NB4 (cell line): ENCODE results near the gene BRAT1.

Experiments used
- CTCF ChIP-seq: IDR thresholded peaks from one replicate; pipeline ENCODE4 v1.5.1; 2012; ENCODE audit warnings: low read depth, low read length
- POLR2A ChIP-seq: IDR thresholded peaks from 2 replicates; pipeline ENCODE4 v1.6.1; 2011; ENCODE audit warnings: mild to moderate bottlenecking; ENCODE audit not compliant: insufficient read length; ENCODE audit errors: extremely low read depth

GRCh38 chr7:2601907-2602306 lies 46.6 kb upstream of the BRAT1 start:
- TF ChIP-seq CTCF (no peak), POLR2A (no peak)
